Testis (tissue), 2 donors: ENCODE data around the gene UBC.

Experiments
- CTCF ChIP-seq, 3 experiments: fragments of 450-650 bp in 2 of 3; fragments of 200-600 bp in 1 of 3; sonication (generic) in 1 of 3; IDR thresholded peaks; one replicate each; pipeline ENCODE4 v1.5.1; 2016 to 2019; ENCODE audit warnings: antibody characterized with exemption in 3 of 3, mild to moderate bottlenecking in 2 of 3, moderate library complexity in 1 of 3
- POLR2A ChIP-seq: fragments of 450-650 bp; IDR thresholded peaks from one replicate; pipeline ENCODE4 v1.6.1; 2017; ENCODE audit warnings: antibody characterized with exemption, mild to moderate bottlenecking, moderate library complexity

- TF ChIP-seq CTCF (IDR thresholded peaks at IDR 0.05) (no peak), POLR2A (no peak)
Measured at GRCh38 chr12:124877423-124877822, 37.0 kb downstream of the UBC start.
